ENCODE data around the gene NRCAM.

DNA sequence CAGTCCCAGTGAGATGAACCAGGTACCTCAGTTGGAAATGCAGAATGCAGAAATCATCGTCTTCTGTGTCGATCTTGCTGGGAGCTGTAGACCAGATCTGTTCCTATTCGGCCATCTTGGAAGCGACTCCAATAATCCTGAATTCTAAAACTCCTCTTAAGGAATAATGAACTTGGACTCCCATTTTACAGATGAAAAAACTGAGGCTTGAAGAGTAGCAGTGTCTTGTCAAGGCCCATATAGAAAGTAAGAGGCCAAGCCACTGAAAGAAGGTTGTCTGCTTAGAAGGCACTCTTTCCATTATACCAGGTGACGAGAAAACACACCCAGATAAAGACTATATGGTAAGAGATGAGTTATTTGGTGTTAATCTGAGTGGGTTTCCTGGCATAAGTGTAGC, 177.5 kb downstream of the NRCAM start:
- TF ChIP-seq GLIS3 (CRISPR knock-in tag; IDR thresholded peaks at IDR 0.05) (no peak), ZFP30 (CRISPR knock-in tag; IDR thresholded peaks at IDR 0.05) (no peak)
- TF ChIP-seq, protein P1, sequence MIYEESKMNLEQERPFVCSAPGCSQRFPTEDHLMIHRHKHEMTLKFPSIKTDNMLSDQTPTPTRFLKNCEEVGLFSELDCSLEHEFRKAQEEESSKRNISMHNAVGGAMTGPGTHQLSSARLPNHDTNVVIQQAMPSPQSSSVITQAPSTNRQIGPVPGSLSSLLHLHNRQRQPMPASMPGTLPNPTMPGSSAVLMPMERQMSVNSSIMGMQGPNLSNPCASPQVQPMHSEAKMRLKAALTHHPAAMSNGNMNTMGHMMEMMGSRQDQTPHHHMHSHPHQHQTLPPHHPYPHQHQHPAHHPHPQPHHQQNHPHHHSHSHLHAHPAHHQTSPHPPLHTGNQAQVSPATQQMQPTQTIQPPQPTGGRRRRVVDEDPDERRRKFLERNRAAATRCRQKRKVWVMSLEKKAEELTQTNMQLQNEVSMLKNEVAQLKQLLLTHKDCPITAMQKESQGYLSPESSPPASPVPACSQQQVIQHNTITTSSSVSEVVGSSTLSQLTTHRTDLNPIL (CRISPR knock-in tag; IDR thresholded peaks at IDR 0.05; ENCODE audit: low read depth) = no peak
